Mesothelial cell of epicardium (in vitro differentiated cells): ENCODE results near the gene FAHD1. TPM values are rescaled to one million over a fixed set of nuclear protein-coding genes. Genes with fewer than 3 reads are reported as not detected.

Source experiments
- DNase-seq, 2 experiments: peaks; one replicate each; pipeline ENCODE4 v3.0.0; 2021; ENCODE audit warnings: low spot score in 2 of 2; ENCODE audit not compliant: unreplicated experiment in 2 of 2
- H3K27ac Mint-ChIP-seq: 2 replicates; pipeline ENCODE4 v1.8.0; 2021; ENCODE audit warnings: mixed read lengths
- H3K27me3 Mint-ChIP-seq: 2 replicates; pipeline ENCODE4 v1.8.0; 2021; ENCODE audit warnings: low read depth, mixed read lengths
- H3K36me3 Mint-ChIP-seq: 2 replicates; pipeline ENCODE4 v1.8.0; 2021; ENCODE audit warnings: mixed read lengths
- H3K4me1 Mint-ChIP-seq: 2 replicates; pipeline ENCODE4 v1.8.0; 2021; ENCODE audit warnings: mixed read lengths
- H3K4me3 Mint-ChIP-seq: 2 replicates; pipeline ENCODE4 v1.8.0; 2021; ENCODE audit warnings: mild to moderate bottlenecking, moderate library complexity, mixed read lengths
- H3K9me3 Mint-ChIP-seq: 2 replicates; pipeline ENCODE4 v1.8.0; 2021; ENCODE audit warnings: mixed read lengths
- total RNA-seq: library from RNA; stranded (reverse); gene quantifications from 3 replicates; pipeline ENCODE4 v1.2.1, GENCODE V29; 2021
- TF ChIP-seq, protein P1 (sequence below): fragments of 200-600 bp; sonication (generic); IDR thresholded peaks from one replicate; pipeline ENCODE4 v1.5.0; 2021; ENCODE audit warnings: antibody characterized with exemption; ENCODE audit not compliant: unreplicated experiment

Gene FAHD1
- total RNA-seq, 1 donor from 2014 or later, result 23.1 TPM

DNA sequence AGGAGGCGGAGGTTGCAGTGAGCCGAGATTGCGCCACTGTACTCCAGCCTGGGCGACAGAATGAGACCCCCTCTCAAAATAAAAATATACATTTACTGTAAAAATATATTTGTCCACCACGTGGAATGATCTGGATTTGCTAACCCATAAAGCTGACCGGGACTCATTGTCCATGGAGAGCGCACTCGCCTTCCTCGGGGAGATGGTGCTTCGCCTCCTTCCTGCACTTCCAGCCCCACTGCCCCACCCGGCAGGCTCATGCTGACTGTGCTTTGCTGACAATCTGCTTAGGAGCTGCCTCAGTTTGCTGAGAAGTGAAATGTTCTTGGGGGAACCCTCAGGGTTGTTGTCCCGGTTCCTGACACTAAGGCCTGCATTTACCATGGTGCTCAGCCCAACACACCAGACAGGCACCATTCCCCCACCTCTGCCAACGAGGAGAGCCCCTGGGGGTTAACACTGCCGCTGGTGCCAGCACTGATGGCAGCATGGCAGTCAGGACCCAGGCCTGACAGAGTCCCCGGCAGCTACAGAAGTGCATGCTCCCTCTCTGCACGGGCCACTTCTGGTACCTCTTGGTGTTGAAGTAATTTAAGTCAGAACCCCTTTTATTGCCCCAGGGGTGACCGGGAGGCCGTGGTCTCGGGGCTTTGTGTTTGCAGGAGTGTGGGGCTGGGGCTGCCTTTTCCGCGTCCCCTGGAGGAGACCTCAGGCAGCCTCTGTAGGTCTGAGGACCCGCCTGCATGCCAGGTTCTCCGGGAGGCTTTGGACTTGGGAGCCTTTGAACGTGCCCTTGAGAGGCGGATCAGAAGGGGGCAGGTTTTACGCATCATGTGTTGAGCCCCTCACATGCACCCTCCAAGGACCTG is 41.8 kb upstream of the FAHD1 start:
- DNase-seq, result no peak
- H3K36me3 Mint-ChIP-seq, result peaks cover 5% of the 10 kb centered on the region
- TF ChIP-seq, protein P1, sequence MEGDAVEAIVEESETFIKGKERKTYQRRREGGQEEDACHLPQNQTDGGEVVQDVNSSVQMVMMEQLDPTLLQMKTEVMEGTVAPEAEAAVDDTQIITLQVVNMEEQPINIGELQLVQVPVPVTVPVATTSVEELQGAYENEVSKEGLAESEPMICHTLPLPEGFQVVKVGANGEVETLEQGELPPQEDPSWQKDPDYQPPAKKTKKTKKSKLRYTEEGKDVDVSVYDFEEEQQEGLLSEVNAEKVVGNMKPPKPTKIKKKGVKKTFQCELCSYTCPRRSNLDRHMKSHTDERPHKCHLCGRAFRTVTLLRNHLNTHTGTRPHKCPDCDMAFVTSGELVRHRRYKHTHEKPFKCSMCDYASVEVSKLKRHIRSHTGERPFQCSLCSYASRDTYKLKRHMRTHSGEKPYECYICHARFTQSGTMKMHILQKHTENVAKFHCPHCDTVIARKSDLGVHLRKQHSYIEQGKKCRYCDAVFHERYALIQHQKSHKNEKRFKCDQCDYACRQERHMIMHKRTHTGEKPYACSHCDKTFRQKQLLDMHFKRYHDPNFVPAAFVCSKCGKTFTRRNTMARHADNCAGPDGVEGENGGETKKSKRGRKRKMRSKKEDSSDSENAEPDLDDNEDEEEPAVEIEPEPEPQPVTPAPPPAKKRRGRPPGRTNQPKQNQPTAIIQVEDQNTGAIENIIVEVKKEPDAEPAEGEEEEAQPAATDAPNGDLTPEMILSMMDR, result no peak
- peak overlapping the region; percentile 63 for H3K4me3 Mint-ChIP-seq
- H3K27me3 Mint-ChIP-seq, result no peaks in the 10 kb centered on the region
- peak overlapping the region; percentile 59 for H3K27ac Mint-ChIP-seq
- peaks cover 18% of the 10 kb centered on the region for H3K4me1 Mint-ChIP-seq
- no peaks in the 10 kb centered on the region for H3K9me3 Mint-ChIP-seq

DNA sequence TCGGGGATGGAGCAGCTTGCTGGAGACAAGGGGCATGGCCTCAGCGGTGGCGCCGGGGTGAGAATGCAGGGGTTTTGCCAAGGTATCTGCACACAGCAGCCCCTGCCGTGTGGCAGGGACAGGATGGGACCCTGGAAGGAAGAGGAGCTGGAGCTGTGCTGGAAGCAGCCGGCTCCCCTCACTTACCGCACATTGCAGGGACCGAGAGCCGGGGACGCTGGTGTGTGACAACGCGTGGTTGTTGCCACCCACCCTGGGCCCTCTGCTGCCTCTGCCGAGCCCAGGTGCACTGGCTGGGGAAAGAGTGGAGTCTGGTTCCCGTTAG is 41.2 kb upstream of the FAHD1 start:
- no peaks in the 10 kb centered on the region for H3K9me3 Mint-ChIP-seq
- no peaks in the 10 kb centered on the region for H3K27me3 Mint-ChIP-seq
- H3K4me1 Mint-ChIP-seq, result peaks cover 18% of the 10 kb centered on the region
- no peak overlapping the region for H3K27ac Mint-ChIP-seq
- H3K36me3 Mint-ChIP-seq, result peaks cover 5% of the 10 kb centered on the region
- no peak for DNase-seq
- H3K4me3 Mint-ChIP-seq, result no peak overlapping the region
- TF ChIP-seq, protein P1, result no peak

DNA sequence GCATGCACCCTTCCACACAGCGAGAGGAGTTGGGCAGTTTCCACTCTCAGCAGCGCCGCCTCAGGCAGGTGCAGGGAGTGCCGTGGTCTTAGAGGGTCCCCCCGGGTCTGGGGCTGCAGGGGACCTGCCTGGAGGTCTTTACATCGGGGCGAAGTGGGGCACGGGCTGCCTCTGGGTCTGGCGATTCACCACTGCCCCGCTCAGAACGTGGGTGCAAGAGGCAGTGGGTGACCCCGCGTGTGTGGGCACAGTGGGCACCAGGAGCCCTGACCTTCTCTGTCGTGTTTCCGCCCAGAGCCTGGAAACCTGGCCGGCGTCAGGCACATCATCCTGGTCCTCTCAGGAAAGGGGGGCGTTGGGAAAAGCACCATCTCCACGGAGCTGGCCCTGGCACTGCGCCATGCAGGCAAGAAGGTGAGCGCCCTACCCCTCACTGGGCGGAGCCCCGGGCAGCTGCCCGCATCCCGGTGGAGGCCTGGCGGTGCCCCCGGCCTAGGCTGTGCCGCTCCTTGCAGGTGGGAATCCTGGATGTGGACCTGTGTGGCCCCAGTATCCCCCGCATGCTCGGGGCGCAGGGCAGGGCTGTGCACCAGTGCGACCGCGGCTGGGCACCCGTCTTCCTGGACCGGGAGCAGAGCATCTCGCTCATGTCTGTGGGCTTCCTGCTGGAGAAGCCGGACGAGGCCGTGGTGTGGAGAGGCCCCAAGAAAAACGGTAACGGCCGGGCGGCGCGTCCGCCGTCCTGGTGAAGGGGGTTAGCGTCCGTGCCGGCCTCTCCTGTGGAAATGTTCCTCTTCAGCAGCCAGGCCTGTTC is 40.6 kb upstream of the FAHD1 start:
- H3K4me1 Mint-ChIP-seq, result peaks cover 14% of the 10 kb centered on the region
- no peak for DNase-seq
- H3K27me3 Mint-ChIP-seq, result no peaks in the 10 kb centered on the region

DNA sequence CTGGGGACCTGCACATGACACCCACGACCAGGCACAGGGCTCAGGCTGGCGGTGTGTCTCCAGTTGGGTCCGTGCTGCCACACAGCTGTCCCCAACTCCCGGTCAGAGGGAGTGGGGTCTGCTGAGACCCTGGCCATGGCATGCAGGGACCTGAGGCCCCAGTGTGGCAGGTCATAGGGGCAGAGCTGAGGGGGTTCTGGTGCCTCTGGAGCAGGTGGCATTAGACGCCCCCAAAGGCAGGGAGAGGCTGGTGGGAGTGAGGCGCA is 40.0 kb upstream of the FAHD1 start:
- Mint-ChIP-seq H3K4me1 (peaks cover 9% of the 10 kb centered on the region), H3K27ac (no peak overlapping the region), H3K27me3 (no peaks in the 10 kb centered on the region), H3K4me3 (no peak overlapping the region), H3K9me3 (no peaks in the 10 kb centered on the region), H3K36me3 (peaks cover 5% of the 10 kb centered on the region)
- TF ChIP-seq, protein P1, result no peak
- DNase-seq, result no peak

More for the DNA sequence above, 40.6 kb upstream of the FAHD1 start:
- Mint-ChIP-seq H3K4me3 (no peak overlapping the region), H3K36me3 (peaks cover 5% of the 10 kb centered on the region), H3K27ac (no peak overlapping the region), H3K9me3 (no peaks in the 10 kb centered on the region)
- TF ChIP-seq, protein P1, result no peak

DNA sequence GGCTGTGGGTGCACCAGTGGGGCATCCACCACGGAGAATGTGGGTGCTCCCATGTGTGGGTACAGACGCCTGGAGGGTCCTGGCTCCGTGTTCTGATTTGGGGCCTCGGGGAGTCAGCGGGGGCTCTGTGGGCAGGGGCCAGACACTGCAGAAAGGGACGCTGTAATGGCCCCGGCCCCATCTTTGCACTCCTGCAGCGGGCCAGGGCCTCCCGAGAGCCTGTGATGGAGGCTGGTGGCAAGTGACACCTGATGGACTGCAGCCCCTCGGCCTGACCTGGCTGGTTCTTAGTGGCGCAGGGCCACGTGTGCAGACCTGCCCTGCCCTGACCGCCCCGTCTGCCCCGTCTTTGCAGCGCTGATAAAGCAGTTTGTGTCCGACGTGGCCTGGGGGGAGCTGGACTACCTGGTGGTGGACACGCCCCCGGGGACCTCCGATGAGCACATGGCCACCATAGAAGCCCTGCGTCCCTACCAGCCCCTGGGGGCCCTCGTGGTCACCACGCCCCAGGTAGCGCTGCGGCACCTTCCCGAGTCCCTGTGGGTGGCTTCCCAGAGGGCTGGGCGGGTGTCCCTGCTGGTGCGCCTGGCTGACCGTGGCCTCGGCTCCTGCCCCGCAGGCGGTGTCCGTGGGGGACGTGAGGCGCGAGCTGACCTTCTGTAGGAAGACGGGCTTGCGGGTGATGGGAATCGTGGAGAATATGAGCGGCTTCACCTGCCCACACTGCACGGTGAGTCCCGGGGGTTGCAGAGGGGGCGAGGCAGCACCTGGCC is 39.5 kb upstream of the FAHD1 start:
- DNase-seq, result peak in 1 of 2 experiments; percentile 17
- Mint-ChIP-seq H3K4me3 (no peak overlapping the region), H3K27me3 (no peaks in the 10 kb centered on the region), H3K36me3 (peaks cover 5% of the 10 kb centered on the region), H3K27ac (no peak overlapping the region), H3K9me3 (no peaks in the 10 kb centered on the region), H3K4me1 (peaks cover 9% of the 10 kb centered on the region)
- TF ChIP-seq, protein P1, result no peak
